Fibroblast of mammary gland (primary cell): ENCODE results near the gene GRM5.
"Not testable (repeated sequence)": the region's sequence is repeated elsewhere in the genome, so short reads cannot be mapped to it uniquely, and the experiment has no call there.

Experiments used
- DNase-seq: peaks from one replicate; pipeline ENCODE4 v3.0.0-alpha.2; 2010; ENCODE audit warnings: low read depth
- H3K4me3 ChIP-seq: 2 replicates; pipeline ENCODE4 v1.5.1; 2011; ENCODE audit warnings: low read depth, mild to moderate bottlenecking, low read length, moderate library complexity; ENCODE audit not compliant: control insufficient read depth
- CTCF ChIP-seq: conservative IDR thresholded peaks from 2 replicates; pipeline ENCODE4 v1.5.1; 2011; ENCODE audit warnings: low read depth, low read length, inconsistent platforms; ENCODE audit not compliant: control insufficient read depth, insufficient read depth

GRM5 gene

GRCh38 chr11:88909500-88909899, 156.3 kb downstream of the GRM5 start:
- H3K4me3 ChIP-seq: no peak overlapping the region
- DNase-seq: peak; percentile 14
- TF ChIP-seq CTCF: no peak

DNA sequence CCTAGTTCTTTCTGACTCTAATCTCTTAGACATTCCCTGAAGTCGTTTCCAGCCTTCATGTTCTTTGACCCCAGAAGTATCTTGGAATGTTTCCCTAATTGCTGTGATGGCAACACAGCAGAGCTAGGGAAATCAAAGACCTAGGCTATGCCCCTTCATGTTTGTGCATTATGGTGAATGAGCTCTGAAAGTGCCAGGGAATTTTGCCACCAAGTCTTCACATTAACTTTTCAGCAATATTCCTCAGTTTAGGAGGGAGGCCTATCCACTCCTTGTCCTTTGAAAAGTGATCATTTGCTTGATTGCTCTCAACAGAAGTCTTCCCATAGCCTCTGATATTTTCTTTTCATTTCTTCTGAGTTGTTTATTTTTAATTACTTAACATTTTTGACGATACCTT, 164.3 kb downstream of the GRM5 start:
- not testable (repeated sequence) for DNase-seq

GRCh38 chr11:88888855-88889254, 176.9 kb downstream of the GRM5 start:
- DNase-seq, H3K4me3 ChIP-seq: not testable (repeated sequence)

More for the DNA sequence above, 164.3 kb downstream of the GRM5 start:
- H3K4me3 ChIP-seq: not testable (repeated sequence)

DNA sequence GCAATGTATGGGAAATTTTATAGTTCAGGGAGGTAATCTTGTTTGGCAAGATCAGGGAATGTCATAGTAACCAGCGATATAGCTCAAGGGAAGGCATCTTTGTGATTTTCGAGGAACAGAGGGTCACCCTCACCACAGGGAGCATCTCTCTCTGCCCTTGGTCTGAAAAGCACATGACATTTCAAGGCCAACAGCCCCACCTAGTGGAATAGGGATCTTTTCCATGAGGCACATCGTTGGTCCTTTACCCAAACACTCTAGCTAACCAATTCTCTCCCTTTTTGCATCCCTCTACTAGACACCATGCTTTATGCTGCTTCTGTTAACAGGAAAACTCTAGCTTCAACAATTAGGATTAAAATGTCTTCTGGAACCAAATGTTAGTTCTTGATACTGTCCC, 179.0 kb downstream of the GRM5 start:
- peak; percentile 65 for TF ChIP-seq CTCF
- no peak overlapping the region for H3K4me3 ChIP-seq
- peak; percentile 68 for DNase-seq

GRCh38 chr11:88882800-88883199, 183.0 kb downstream of the GRM5 start:
- H3K4me3 ChIP-seq: not testable (repeated sequence)

DNA sequence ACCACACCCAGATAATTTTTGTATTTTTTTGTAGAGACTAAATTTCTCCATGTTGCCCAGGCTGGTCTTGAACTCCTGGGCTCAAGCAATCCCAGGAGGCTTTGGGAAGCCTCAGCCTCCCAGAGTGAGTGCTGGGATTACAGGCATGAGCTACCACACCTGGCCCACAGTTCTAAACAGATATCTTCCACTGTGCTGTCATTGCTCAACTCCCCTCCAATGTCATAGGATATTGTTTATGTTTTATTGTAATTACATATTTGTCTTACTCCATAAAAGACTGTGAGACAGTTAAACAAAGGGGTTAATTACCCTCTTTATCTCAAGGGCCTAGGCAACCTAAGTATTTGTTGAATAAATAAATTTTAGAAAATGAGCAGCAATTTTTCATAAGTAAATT, 204.2 kb downstream of the GRM5 start:
- TF ChIP-seq CTCF: no peak
- H3K4me3 ChIP-seq: no peak overlapping the region
- DNase-seq: no peak

More at GRCh38 chr11:88882800-88883199, 183.0 kb downstream of the GRM5 start:
- not testable (repeated sequence) for DNase-seq

- not testable (repeated sequence) for DNase-seq, H3K4me3 ChIP-seq
Observed at GRCh38 chr11:88860431-88860830, 205.4 kb downstream of the GRM5 start.

DNA sequence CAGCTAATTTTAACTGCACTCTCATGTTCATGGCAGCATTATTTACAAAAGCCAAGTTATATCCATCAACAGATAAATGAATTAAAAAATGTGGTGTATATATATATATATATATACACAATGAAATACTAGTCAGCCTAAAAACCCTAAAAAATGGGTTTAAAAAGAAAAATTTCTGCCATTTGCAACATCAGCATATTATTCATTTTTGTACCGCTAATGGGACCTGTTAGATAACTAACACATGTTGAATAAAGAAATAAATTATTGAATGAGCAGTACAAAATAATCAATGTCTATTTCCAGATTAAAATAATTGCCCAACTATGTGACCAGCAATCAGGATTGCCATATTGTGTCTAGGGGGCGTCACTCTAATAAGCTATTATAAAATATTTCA, 211.8 kb downstream of the GRM5 start:
- H3K4me3 ChIP-seq, DNase-seq: not testable (repeated sequence)

DNA sequence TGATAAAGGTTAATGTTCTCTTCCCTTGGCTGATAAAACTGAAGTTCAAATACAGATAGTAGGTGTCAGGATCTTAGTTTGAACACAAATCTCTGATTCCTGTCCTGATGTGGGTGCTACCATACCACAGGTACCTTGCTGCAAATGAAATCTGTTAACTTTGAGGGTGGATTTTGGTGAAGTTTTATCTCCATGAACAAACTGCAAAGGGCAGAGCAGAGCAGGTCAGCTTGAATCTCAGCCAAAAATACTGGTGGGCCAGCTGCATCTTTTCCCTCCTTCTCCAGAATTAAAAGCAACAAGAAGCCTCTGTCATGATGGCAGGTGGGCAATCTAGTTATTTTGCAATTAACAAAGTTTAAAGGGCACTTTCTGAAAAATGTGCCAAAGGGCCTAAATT, 214.2 kb downstream of the GRM5 start:
- not testable (repeated sequence) for DNase-seq, H3K4me3 ChIP-seq

GRCh38 chr11:88849773-88850172, 216.0 kb downstream of the GRM5 start:
- not testable (repeated sequence) for H3K4me3 ChIP-seq, DNase-seq

DNA sequence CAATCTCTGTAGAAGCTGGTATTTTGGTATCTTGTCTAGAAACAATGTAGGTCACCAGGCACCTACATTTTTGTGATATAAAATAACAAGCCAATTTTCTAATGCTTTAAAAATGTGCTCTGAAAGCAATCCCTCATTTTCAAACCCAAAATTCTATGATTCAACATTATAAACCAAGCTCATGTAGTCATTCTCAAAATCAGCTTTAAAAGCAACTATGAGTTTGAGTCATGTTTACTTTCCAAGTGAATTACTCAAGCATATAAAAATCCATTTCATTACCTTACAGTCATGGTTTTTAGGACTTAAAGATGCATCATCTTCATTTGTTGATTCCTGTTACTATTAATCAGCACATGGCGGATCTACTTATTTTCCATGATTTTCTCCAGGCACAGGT, 216.4 kb downstream of the GRM5 start:
- H3K4me3 ChIP-seq: no peak overlapping the region
- TF ChIP-seq CTCF: no peak
- DNase-seq: peak; percentile 78

GRCh38 chr11:88846266-88846665, 219.5 kb downstream of the GRM5 start:
- DNase-seq, H3K4me3 ChIP-seq: not testable (repeated sequence)

GRCh38 chr11:88844941-88845340, 220.8 kb downstream of the GRM5 start:
- not testable (repeated sequence) for DNase-seq

DNA sequence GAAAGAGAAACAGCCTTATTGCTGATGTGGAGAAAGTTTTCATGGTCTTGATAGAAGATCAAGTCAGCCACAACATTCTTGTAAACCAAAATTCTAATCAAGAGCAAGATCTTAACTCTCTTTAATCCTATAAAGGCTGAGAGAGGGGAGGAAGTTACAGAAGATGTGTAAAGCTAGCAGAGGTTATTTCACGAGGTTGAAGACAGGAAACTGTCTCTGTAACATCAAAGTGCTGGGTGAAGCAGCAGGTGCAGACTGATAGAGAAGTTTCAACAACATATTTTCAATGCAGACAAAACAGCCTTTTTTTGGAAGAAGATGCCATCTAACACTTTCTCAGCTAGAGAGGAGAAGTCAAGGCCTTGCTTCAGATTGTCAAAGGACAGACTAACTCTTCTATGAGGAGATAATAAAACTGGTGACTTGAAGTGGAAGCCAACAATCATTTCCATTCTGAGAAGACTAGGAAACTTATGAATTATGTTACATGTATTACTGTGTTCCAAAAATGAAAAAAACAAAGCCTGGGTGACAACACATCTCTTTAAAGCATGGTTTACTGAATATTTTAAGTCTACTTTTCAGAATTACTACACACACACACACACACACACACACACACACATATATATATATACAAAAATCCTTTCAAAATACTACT, 221.9 kb downstream of the GRM5 start:
- H3K4me3 ChIP-seq, DNase-seq: not testable (repeated sequence)

More at GRCh38 chr11:88844941-88845340, 220.8 kb downstream of the GRM5 start:
- H3K4me3 ChIP-seq: not testable (repeated sequence)
